NAMALWA (cell line): ENCODE measurements around the gene TMEM186.
"Not testable (repeated sequence)": the region's sequence is repeated elsewhere in the genome, so short reads cannot be mapped to it uniquely, and the experiment has no call there.

Experiments used
- DNase-seq: peaks from one replicate; pipeline ENCODE4 v3.0.0-alpha.2; 2015; ENCODE audit warnings: low spot score

The TMEM186 gene

GRCh38 chr16:8774208-8774607, 23.2 kb downstream of the TMEM186 start:
- no peak for DNase-seq

GRCh38 chr16:8773537-8773936, 23.9 kb downstream of the TMEM186 start:
- no peak for DNase-seq

GRCh38 chr16:8768692-8769091, 28.7 kb downstream of the TMEM186 start:
- DNase-seq: no peak

DNA sequence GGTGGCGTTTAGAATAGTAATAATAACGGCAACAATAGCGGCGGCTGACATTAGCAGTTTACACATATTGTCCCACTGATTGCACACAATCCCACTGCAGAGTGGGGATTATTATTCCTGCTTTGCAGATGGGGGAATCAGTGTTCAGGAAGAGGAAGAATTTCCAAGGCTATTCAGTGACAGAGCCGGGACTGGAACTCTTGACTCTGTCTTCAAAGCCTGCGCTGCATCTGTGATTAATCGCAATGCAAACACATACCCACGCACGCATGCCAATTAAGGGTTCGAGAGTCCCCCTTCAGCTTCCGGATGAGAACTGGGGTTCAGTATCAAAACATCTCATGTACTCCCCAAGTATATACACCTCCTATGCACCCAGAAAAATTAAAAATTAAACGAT, 29.2 kb downstream of the TMEM186 start:
- DNase-seq: no peak

DNA sequence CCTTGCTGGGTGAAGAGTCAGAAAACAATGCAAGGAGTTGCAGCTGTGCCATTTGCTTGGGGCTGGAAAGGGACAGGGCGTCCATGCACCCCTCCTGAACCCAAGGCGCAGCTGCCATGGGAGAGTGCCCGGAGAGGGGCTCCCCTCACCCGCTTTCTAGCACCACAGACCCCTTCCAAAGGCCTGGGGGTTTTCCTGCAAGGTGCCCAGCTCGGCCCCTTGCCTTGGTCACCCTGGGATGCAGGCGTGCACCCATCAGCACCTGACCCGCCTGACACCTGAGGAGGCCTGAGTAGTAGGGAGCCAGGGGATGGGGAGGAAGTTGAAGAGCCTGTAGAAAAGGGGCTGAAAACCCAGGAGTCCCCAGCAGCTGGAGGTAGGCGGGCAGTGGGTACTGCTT, 30.3 kb downstream of the TMEM186 start:
- DNase-seq: no peak

DNA sequence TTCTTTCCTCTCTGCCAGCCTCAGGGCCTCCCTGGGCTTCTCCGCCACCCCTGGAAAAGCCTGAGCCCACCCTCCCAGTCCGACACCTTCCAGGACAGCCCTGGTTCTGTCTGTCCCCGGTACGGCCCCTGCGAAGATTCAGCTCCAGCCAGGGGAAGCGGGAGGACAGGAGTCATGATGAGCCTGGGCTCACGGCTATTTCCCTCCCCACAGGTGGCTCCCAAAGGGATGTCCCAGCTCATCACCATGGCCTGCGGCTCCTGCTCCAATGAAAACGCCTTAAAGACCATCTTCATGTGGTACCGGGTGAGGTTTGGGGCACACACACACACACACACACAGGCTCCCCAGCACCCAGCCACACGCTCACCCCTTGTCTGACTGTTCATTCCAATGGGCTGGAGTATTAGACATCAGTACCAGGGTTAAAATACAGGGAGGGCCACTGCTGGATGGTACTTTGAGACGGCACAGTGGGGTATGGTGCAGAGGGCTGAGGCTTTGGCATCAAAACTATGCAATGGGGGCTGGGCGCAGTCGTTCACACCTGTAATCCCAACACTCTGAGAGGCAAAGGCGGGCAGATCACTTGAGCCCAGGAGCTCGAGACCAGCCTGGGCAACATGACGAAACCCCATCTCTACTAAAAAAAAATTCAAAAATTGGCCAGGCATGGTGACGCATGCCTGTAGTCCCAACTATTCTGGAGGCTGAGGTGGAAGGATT, 32.8 kb downstream of the TMEM186 start:
- no peak for DNase-seq

- no peak for DNase-seq
Observed at GRCh38 chr16:8763899-8764298, 33.5 kb downstream of the TMEM186 start.

- no peak for DNase-seq
Observed at GRCh38 chr16:8763083-8763482, 34.4 kb downstream of the TMEM186 start.

- no peak for DNase-seq
Observed at GRCh38 chr16:8762254-8762653, 35.2 kb downstream of the TMEM186 start.

GRCh38 chr16:8761078-8761477, 36.4 kb downstream of the TMEM186 start:
- no peak for DNase-seq

- DNase-seq: no peak
Observed at GRCh38 chr16:8760021-8760420, 37.4 kb downstream of the TMEM186 start.

DNA sequence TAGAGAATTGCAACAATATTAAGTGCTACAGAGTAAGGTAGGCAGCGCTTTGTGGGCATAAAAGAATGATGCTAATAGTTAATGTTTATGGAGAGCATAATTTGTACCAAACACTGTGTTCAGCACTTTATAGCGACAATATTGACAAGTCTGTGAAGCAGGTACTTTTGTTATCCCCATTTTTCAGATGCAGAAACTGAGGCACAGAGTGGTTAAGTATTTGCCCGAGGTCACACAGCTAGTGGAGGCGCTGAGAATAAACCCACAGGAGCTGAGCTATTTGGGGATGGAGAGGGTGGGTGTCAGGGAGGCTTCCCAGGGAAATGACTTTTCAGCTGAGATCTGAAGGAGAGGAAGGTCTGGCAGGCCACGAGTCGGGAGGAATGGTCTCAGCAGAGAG, 39.4 kb downstream of the TMEM186 start:
- DNase-seq: no peak

- DNase-seq: no peak
Observed at GRCh38 chr16:8756755-8757154, 40.7 kb downstream of the TMEM186 start.

DNA sequence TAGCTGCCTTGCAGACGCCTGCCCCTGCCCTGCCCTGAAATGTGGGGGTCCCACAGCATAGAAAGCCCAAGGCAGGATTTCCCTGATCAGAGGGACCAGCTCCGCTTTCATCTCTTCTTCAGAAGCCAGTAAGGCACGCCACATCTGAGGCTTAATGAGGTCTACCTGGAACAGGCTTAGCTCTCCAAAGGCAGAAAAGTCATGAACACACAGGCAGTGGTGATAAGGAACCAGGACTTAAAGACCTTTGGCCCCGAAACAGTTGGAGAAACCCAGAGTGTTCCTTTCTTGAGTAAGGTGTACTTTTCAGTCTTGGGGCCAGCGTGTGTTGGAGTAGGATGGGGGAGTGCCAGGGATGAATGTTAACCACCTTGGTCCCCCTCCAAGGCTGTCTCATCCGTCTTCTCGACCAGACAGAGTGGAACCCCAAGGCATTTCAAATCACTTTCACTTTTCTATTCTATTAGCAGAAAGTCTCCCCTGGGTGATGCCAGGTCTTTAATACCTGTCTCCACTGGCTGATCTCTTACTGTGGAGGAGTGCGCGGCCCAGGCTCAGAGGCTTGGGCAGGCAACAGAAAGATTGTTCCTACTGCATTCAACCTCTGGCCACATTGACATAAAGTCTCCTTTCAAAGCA, 43.9 kb downstream of the TMEM186 start:
- no peak for DNase-seq

DNA sequence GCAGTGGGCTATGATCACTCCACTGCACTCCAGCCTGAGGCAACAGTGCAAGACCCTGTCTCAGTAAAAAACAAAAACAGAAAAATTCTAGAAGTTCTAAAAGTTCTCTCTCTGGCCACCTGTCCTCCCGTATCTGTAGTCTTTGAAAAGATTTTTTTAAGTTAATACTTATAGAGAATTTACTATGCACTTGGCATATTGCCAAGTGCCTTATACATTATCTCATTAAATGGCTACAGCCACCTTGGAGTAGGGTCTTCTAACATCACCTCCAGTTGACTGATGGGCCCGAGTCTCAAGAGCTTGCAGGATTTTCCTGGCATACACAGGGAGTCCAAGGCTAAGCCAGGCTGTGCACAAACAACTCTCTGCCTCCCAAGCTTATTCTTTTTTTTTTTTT, 44.7 kb downstream of the TMEM186 start:
- DNase-seq: no peak

DNA sequence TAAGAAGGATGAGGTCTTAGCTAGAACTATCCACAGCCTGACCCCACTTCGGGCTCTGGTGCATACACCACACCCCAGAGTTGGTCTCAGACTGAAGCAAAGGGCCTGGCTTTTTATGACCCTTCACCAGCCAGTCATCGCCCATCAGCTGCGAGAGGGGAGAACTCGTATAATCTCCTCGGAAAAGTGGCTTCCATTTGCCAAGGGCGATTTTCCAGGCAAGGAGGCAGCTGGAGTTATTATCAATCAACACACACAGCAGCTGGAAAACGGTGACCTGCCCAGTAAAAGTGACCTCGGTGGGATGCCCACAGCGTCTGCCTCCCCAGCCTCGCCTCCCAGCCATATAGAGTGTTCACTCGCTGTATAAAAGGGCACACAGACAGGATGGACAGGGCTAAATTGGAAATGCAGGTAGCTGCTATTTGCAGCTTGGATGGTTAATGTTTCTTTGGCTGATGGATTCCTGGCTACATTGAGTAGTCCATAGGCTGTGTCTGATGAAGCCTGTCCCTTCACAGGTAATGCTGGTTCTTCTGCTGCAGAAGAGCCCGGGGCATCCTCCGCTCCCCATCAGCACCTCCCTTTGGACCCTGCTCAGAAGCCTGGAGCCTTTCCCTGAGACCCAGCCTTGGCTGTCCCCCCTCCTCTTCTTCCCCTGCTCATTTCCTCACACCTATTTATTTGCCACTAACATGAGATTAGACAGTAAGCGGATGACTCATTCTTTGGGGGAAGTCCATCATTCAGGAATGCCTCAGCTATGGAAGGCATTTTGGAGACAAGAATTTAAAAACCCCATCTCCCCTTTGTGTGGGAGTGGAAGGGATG, 45.7 kb downstream of the TMEM186 start:
- no peak for DNase-seq

DNA sequence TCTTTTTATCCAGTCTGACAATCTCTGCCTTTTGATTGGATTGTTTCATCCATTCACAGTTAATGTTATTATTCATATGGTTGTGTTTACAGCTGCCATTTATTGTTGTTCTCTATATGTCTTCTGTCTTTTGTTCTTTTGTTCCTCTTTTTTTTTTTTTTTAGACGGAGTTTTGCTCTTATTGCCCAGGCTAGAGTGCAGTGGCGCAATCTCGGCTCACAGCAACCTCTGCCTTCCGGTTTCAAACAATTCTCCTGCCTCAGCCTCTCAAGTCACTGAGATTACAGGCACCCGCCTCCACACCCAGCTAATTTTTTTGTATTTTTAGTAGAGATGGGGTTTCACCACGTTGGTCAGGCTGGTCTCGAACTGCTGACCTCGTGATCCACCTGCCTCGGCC, 48.5 kb downstream of the TMEM186 start:
- not testable (repeated sequence) for DNase-seq
